Ovary (tissue), 3 donors: ENCODE data around the gene TNK2.

Experiments
- EP300 ChIP-seq: sonication (generic); formaldehyde crosslinking; IDR thresholded peaks from one replicate; pipeline ENCODE4 v1.6.1; 2017; ENCODE audit warnings: antibody characterized with exemption
- POLR2A ChIP-seq: fragments of 450-650 bp; IDR thresholded peaks from one replicate; pipeline ENCODE4 v1.6.1; 2017; ENCODE audit warnings: antibody characterized with exemption, mild to moderate bottlenecking, moderate library complexity
- TF ChIP-seq, protein P1 (sequence below), 3 donors: fragments of 450-650 bp in 2 of 3; fragments of 200-600 bp in 1 of 3; IDR thresholded peaks; one replicate each; pipeline versions ENCODE4 v1.5.1 to v1.8.0; 2016 to 2022; ENCODE audit warnings: antibody characterized with exemption in 3 of 3, mild to moderate bottlenecking in 1 of 3
- donor health status: DM: no; HTN: no; CAD: no.

DNA sequence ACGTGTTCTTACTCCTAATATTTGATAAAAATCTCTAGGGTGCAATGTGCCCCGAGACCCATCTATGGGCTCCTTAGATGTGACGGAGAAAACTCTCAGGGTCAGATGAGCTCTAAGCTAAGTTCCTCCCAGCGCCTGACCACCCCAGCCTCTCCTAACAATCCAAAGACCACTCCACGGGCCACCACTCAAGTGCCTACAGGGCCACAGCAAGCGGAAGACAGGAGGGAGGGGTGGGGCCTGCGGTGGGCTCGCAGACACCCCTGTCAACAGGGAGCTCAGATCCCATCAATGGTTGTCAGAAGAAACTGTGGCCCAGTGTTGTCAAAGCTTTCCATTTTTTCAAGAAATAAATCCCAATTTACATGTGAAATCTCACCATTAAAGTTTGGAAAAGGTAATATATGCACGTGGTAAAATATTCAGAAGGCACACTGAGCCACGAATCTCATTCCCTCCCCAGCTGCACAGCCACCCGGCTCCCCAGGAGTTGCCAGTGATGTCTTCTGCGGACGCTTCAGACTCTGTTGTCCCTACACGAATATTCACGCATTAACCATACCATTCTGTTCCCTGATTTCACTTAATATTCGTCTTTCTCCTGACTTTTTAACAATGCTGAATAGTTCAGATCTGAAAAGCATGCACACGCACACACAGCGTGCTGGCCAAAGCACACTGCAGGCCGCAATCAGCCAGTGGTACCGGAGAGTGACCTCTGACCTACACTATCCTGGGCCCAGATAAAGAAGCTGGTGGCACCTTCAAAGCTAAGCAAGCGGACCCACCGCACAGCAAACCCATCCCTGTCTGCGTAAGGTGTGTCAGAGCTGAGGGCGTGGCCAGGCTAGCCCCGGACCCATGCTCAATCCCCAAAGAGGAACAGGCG, 19.1 kb downstream of the TNK2 start:
- TF ChIP-seq, protein P1, sequence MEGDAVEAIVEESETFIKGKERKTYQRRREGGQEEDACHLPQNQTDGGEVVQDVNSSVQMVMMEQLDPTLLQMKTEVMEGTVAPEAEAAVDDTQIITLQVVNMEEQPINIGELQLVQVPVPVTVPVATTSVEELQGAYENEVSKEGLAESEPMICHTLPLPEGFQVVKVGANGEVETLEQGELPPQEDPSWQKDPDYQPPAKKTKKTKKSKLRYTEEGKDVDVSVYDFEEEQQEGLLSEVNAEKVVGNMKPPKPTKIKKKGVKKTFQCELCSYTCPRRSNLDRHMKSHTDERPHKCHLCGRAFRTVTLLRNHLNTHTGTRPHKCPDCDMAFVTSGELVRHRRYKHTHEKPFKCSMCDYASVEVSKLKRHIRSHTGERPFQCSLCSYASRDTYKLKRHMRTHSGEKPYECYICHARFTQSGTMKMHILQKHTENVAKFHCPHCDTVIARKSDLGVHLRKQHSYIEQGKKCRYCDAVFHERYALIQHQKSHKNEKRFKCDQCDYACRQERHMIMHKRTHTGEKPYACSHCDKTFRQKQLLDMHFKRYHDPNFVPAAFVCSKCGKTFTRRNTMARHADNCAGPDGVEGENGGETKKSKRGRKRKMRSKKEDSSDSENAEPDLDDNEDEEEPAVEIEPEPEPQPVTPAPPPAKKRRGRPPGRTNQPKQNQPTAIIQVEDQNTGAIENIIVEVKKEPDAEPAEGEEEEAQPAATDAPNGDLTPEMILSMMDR (IDR thresholded peaks at IDR 0.05), result no peak
- no peak for TF ChIP-seq EP300
- TF ChIP-seq POLR2A, result no peak
